GM18517 (cell line): ENCODE results near the gene ST6GALNAC6.
"Not testable (repeated sequence)": the region's sequence is repeated elsewhere in the genome, so short reads cannot be mapped to it uniquely, and the experiment has no call there.

Experiments used
- ATAC-seq: cut with Tn5 transposase; IDR thresholded peaks from one replicate; pipeline ENCODE4 v1.9.1; 2021; ENCODE audit warnings: mild to moderate bottlenecking, moderate library complexity; ENCODE audit not compliant: unreplicated experiment

Gene ST6GALNAC6

GRCh38 chr9:127875306-127875966 is 24.0 kb downstream of the ST6GALNAC6 start:
- ATAC-seq = no peak

DNA sequence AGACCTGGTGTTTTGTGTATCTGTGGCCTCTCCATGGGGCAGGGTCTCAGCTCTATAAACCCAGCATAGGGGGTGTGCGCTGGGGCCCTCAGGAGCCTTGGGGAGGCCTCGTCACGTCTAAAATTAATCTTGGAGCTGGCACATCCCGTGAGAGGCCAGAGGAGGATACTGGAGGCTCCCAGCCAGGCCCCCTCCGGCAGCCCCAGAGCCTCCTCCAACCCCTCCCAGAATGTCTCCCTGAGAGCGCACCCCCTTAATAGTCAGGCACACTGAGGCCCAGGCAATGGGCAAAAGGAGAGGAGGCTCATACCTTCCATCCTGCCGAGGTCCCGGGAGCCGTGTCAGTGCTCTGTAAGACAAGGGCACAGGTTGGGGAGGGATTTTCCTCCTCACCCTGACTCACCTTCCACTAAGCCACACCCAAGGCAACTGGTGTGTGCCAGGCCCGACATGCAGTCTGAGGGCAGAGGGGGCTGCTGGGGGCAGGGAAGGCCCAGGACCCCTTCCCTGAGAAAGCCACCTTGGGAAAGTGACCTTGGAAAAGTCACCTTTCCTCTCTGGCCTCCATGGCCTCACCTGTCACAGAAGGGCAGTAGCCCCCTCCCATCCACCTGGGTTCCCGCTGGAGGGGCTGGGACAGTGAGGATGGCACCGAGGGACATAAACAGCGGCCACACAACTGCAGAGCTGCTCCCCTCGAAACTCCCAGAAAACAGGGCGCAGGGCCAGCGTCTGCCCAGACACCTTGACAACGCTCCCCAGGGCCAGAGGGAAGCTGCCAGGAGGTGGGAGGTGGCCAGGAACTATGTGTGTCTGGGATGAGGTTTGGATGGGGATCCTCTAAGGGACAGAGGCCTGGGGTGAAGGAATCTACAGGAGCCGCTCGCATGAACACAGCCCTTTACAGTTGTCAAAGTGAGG is 24.8 kb downstream of the ST6GALNAC6 start:
- ATAC-seq = no peak

- no peak for ATAC-seq
These were observed 25.5 kb downstream of the ST6GALNAC6 start for GRCh38 chr9:127873886-127874285.

DNA sequence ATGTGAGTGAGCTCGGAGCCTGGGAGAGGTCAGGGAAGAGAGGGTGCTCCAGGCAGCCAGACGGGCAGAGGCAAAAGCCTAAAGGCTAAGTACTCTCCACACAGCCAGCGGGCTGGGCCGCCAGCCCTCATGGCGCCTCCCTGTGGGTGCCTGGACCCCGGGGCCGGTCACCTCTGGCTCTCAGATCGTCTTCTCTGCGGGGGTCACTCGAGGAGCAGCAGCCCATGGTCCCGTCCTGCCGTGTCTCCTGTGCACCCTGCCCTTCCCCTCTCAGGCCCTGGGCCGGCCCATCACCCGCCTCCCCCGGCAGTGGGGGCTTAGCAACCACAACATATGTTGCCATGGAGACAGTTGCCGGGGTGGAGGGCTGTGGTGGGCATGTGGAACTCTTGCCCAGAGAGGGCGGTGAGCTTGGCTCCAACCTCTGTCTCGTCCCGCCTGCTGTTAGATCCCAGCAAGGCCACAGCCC is 26.1 kb downstream of the ST6GALNAC6 start:
- no peak for ATAC-seq

- no peak for ATAC-seq
These were observed 26.8 kb downstream of the ST6GALNAC6 start for GRCh38 chr9:127872369-127873222.

GRCh38 chr9:127871531-127871930 is 27.9 kb downstream of the ST6GALNAC6 start:
- no peak for ATAC-seq

DNA sequence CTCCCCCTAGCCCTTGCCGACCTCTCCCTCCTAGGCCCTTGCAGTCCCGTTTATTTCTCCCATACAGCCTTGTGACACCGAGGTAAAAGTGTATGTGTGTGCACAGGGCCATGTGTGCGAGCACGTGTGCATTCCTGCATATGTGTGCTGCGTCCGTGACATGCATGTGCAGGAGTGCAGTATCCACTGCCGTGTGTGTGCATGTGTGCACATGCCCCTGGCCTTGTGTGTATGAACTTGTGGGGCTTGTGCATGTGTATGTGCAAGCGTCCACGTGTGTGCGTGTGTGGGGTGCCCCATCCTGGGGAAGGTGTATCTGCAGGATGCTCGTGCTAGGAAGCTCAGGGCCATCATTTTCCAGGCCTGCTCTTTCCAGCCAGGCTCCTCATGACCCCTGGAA is 28.5 kb downstream of the ST6GALNAC6 start:
- ATAC-seq = no peak

DNA sequence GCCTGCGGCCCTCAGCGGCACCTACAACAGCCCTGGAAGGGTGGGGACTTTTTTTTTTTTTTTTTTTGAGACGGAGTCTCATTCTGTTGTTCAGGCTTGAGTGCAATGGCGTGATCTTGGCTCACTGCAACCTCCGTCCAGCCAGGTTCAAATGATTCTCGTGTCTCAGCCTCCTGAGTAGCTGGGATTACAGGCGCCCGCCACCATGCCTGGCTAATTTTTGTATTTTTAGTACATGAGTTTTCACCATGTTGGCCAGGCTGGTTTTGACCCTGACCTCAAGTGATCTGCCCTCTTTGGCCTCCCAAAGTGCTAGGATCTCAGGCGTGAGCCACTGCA is 29.3 kb downstream of the ST6GALNAC6 start:
- ATAC-seq = not testable (repeated sequence)

DNA sequence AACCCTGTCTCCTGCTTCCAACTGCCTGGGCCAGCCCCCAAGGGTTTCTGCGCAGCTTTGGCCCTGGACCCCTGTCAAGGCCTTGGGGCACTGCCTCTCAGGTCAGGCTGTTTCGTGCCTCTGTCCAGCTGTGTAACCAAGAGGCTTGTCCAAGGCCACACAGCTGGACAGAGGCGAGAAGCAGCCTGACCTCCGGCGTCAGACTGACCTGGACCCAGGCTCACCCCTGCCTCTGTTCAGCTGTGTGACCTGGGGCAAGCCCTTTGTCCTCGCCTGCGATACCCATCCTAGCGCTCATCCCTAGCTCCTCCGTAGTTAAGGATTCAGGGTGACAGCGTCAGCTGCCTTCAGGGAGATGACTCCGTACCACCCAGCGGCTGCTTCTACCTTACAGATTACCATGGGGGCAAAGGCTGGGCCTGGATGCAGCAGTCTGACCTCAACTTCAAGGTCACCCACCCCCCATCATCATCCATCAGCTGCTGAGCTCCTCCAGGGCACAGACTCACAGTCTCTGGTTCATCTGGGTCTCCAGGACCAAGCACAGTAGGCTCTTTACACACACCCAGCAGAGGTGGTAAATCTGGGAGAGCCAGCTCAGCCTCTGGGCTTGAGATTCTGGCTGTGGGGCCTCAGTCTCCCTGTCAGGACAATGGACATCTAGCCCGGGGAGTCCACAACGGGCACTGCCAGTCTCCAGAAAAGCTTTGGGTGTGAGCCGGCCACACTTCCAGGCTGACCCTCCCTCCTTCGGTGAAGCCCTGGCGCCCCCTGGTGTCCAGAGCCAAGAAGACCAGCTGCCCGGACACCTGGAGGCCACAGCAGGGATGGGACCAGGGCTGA is 29.9 kb downstream of the ST6GALNAC6 start:
- no peak for ATAC-seq

DNA sequence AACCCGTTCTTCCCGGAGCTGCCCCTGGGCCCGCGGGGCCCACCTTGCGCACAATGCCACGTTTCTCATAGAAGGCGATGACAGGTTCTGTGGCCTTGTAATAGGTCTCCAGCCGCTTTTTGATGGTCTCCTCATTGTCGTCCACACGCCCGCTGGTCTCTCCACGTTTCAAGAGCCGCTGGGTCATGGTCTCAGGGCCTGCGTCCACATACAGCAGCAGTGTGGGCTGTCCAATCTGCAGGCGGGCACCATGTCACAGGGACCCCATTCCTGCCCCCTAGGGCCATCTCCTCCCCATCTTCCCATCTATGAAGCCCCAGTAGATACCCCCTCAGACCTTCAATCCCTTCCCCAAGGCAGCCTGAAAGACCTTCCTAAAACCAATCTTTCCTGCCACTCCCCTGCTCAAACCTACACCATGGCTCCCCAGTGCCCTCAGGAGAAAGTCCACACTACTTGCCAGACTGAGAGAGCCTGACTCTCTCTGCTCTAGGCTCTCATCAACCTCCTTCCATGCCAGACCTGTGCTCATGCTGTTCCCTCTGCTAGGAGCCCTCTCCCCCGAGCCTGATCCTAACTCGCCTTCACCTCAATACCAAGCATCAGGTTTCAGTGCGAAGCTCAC is 31.0 kb downstream of the ST6GALNAC6 start:
- no peak for ATAC-seq

GRCh38 chr9:127867356-127868277 is 31.8 kb downstream of the ST6GALNAC6 start:
- no peak for ATAC-seq

DNA sequence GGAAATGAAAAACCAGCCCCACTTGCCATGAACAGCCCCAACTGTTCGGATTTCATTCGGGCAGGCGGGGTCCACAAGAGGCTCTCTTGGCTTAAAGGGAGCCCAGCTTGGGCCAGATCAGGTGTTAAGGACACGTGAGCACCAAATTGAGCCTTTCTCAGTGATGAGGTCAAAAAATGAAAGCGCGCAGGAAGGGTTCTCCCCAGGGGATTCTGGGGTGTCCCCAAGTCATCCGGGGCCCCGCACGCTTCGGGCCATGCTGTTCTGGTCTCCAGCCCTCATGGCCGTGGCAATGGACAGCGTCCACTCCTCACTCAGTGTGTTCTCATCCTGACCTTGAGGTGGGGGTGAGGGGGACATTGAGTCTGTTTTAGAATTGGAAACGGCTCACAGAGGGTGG is 32.9 kb downstream of the ST6GALNAC6 start:
- ATAC-seq = no peak

- no peak for ATAC-seq
These were observed 33.5 kb downstream of the ST6GALNAC6 start for GRCh38 chr9:127865645-127866464.

DNA sequence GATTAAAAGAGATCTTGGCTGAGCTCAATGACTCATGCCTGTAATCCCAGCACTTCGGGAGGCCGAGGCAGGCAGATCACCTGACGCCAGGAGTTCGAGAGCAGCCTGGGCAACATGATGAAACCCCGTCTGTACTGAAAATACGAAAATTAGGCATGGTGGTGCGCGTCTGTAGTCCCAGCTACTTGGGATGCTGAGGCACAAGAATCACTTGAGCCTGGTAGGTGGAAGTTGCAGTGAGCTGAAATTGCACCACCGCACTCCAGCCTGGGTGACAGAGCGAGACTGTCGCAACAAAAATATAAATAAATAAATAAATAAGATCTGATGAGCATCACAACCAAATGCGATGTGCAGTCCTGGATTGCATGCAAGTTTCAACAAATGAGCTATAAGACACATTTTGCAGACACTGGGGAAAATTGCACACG is 36.2 kb downstream of the ST6GALNAC6 start:
- ATAC-seq = no peak

- ATAC-seq = no peak
These were observed 37.1 kb downstream of the ST6GALNAC6 start for GRCh38 chr9:127862075-127863011.

DNA sequence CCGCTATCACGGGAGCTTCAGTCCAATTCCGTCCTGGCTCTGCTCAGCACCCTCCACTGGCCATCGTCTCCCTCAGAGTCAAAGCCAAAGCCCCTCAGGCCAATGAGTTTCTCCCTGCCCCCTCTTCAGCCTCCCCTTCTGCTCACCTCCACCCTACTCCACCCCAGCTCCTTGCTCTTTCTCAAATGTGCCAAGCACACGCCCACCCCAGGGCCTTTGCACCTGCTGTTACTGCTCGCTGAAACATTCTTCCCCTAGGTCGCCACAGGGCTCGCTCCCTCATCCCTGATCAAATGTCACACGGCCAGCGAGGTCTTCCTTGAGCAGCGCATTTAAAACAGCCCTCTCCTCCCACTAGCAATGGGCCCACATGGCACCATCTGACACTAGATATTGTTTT is 38.6 kb downstream of the ST6GALNAC6 start:
- no peak for ATAC-seq

DNA sequence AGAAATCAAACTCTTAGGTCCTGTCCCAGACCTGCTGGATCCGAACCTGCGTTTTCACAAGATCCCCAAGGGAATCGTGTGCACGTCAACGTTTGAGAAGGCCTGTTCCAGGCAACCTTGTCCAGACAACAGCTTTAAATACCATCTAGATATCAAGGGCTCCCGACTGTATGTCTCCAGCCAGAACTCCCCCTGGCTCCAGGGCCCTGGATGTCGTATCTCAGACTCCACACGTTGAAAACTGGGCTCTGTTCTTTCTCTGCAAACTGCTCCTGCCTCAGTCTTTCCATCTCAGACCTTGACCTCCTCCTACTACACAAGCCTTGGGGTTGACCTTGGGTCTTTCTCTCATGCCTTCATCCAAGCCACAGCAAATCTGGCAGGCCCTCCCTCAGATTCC is 39.1 kb downstream of the ST6GALNAC6 start:
- ATAC-seq = no peak
